ENCODE results near the gene GMDS. TPM values are rescaled to one million over a fixed set of nuclear protein-coding genes. Genes with fewer than 3 reads are reported as not detected.

Gene GMDS
- total and polyA plus RNA-seq, 2 of the 4 experiments (the other 2 are of a cell fraction) = 7.3 to 21.9 TPM

- H3K4ac ChIP-seq (ENCODE audit: low read depth, low read length) = no peak overlapping the region
- DNase-seq = no peak
- BruUV-seq (replicated peaks) = no TSS peak
- peaks cover 10% of the 10 kb centered on the region for H3K4me1 ChIP-seq (ENCODE audit: control insufficient read depth, insufficient read depth, low read length)
- H2BK20ac ChIP-seq (ENCODE audit: low read depth, low read length) = no peak overlapping the region
- no peak overlapping the region for H2AFZ ChIP-seq (replicated peaks; ENCODE audit: low read length, poor library complexity)
- ATAC-seq (ENCODE audit: low read depth) = no peak
- no peak overlapping the region for H4K8ac ChIP-seq (ENCODE audit: low read depth in 2 of 2, low read length in 2 of 2)
- no peak overlapping the region for H3K18ac ChIP-seq (ENCODE audit: low read depth, low read length)
- no peak overlapping the region for H2BK5ac ChIP-seq (ENCODE audit: low read depth, low read length, poor library complexity, severe bottlenecking)
- no peak overlapping the region for H2BK15ac ChIP-seq (ENCODE audit: low read depth, low read length)
- H3K9ac ChIP-seq (ENCODE audit: low read depth, low read length) = no peak overlapping the region
- no peak overlapping the region for H4K5ac ChIP-seq (ENCODE audit: low read depth, low read length)
- H3K79me1 ChIP-seq (ENCODE audit: low read depth in 1 of 2, low read length in 2 of 2) = 0 out of 4 replicates have a peak, but pooled peaks cover 0 to 4% of the 10 kb centered on the region in 2 experiments
- intact Hi-C loops (cut with micrococcal nuclease) (no loop called here), in situ Hi-C loops (cut with MboI; ENCODE audit: low sequenced_read_pairs) (no loop called here), dilution Hi-C loops (cut with HindIII; ENCODE audit: low sequenced_read_pairs, unreplicated experiment) (no loop called here)
- no peaks in the 10 kb centered on the region for H3K9me3 ChIP-seq (ENCODE audit: control insufficient read depth, insufficient read depth, low read length)
- H3K4me2 ChIP-seq (ENCODE audit: low read depth, low read length) = no peak overlapping the region
- H4K20me1 ChIP-seq (ENCODE audit: insufficient read depth, low read length) = no peaks in the 10 kb centered on the region
- no peaks in the 10 kb centered on the region for H3K36me3 ChIP-seq (ENCODE audit: control insufficient read depth, insufficient read depth, low read length)
- no peak overlapping the region for H3K56ac ChIP-seq (ENCODE audit: extremely low read depth, insufficient read depth, low read length)
- no peak overlapping the region for H2BK120ac ChIP-seq (ENCODE audit: low read depth, low read length)
- no peak overlapping the region for H4K91ac ChIP-seq (ENCODE audit: insufficient read depth, low read depth, low read length)
- no peak overlapping the region for H3K27ac ChIP-seq (ENCODE audit: insufficient read depth, low read length)
- no peak overlapping the region for H3K14ac ChIP-seq (replicated peaks; ENCODE audit: low read depth, low read length)
- WGBS, 2 experiments (ENCODE audit: extremely low coverage in 2 of 2, insufficient read length in 1 of 2) = 83% methylated on average over 2 of the region's 4 CpGs; no CpG with 5 or more reads in 1 of the 2 experiments
- H3K23ac ChIP-seq (ENCODE audit: low read depth, low read length) = no peak overlapping the region
- H2AK5ac ChIP-seq (ENCODE audit: low read depth, low read length) = no peak overlapping the region
- ChIA-PET POLR2A (ENCODE audit: unreplicated experiment) (interaction anchor here (0.6 kb wide), 1 partner anchor 316 kb away, joined by 3 read pairs; no protein-coding TSS in a partner anchor), CTCF (interaction anchor here (0.6 kb wide), 1 partner anchor 594 kb away, joined by 4 read pairs; no protein-coding TSS in a partner anchor)
- TF ChIP-seq USF2 (IDR thresholded peaks at IDR 0.05; ENCODE audit: low read depth, low read length) (no peak), FOS (IDR thresholded peaks at IDR 0.05; ENCODE audit: low read depth, low read length) (no peak), RCOR1 (IDR thresholded peaks at IDR 0.05; ENCODE audit: insufficient replicate concordance, low read length) (no peak), CHD1 (IDR thresholded peaks at IDR 0.05; ENCODE audit: low read depth, low read length) (no peak), MAFK (IDR thresholded peaks at IDR 0.05; ENCODE audit: low read depth, low read length) (no peak), CEBPB (IDR thresholded peaks at IDR 0.05; ENCODE audit: low read depth, low read length) (no peak), POLR2A (IDR thresholded peaks at IDR 0.05; ENCODE audit: low read depth, low read length) (no peak)
- no peak overlapping the region for H2AK9ac ChIP-seq (replicated peaks; ENCODE audit: low read depth, low read length, poor library complexity)
- no peaks in the 10 kb centered on the region for H3K27me3 ChIP-seq (ENCODE audit: control insufficient read depth, insufficient read depth, low read length)
- no peak overlapping the region for H3K4me3 ChIP-seq (ENCODE audit: insufficient read depth, low read depth, low read length)
- H3K9me1 ChIP-seq (ENCODE audit: insufficient read depth, low read length) = peaks cover 8% of the 10 kb centered on the region
Observed at GRCh38 chr6:1800845-1801244, 444.6 kb downstream of the GMDS start.
